NCI-H2081 treated with DMSO at 0.1 percent for 48 hours (cell line): Measurements from ENCODE around the gene MVK.

ENCODE experiments used
- DNase-seq: peaks from one replicate; lab custom pipeline; 2025; lab: John Stamatoyannopoulos, UW

Gene MVK

DNA sequence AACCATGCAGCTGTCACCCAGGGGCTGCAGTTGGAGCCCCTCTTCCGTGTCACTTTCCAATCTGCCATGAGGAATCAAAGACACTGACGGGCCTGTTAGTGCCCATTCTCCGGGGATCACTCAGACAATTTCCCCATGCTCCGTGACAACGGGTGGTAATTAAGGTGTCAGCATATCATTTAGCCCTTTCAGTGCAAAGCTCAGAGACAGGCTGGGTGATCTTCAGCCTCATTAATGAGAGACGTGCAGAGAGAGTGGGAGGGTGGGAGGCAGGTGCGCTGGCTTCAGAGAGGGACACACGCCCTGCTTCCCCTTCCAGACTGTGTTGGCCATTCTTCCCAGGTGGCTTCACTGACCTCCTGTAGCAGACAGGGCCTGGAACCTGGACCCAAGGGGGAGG lies 58.7 kb downstream of the MVK start:
- DNase-seq, result no peak

DNA sequence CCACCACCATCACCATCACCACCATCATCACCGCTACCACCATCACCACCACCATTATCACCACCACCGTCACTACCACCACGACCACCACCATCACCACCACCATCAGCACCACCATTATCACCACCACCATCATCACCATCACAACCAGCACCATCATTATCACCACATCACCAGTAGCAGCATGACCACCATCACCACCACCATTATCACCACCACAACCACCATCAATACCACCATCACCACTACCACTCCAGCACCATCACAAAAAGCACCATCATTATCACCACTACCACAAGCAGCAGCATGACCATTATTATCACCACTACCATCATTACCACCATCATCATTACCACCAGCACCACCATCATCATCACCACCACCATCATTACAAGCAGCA lies 62.1 kb downstream of the MVK start:
- DNase-seq, result no peak

DNA sequence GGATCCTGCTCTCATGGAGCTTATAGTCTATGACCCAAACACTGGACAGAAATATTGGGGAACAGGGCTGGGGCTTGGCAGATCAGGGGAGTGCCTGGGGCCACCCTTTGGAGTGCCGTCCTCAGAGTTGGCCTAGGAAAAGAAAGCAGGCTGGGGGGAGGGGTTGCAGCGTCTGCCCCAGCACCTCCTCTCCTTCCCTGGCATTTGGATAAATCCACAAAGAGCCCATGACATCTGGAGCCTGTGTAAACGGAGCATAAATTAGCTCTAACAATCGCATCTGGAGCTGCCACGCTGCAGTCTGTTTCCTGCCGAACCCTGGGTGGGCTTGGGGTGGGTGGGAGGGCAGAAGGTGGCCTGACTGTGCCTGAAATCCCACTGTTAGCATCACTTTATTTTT lies 63.8 kb downstream of the MVK start:
- no peak for DNase-seq

DNA sequence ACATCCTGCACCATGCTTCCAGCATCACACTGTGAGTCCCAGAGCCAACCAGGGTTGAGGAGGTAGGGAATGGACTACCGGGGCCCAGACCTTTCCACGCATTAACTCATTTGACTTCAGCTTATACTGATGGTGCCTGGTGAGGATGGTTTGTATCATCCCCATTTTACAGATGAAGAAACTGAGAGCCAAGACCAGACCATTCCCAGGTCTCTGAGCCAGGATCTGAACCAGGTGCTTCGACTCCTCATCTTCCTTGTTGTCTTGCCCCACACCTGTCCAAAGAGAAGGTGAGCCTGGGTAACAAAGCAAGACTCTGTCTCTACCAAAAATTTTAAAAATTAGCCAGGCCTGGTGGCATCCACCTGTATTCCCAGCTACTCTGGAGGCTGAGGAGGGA lies 64.4 kb downstream of the MVK start:
- DNase-seq, result no peak

DNA sequence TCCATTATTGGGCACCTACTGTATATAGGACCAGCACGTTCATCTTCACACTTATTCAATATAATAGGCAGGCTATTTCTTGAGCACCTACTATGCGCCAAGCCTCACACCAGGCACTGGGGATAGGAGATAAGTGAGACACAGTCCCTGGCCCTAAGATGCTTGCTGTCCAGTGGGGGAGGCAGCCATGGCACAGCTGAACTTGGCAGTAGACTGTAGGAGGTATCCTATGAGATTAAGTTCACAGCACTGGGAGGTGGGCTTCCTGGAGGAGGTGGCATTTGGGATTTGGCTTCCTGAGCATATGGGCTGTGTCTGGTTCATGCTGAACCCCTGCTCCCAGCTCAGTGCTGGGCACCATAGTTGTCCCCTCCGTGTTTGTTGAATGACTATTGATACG lies 65.1 kb downstream of the MVK start:
- no peak for DNase-seq

DNA sequence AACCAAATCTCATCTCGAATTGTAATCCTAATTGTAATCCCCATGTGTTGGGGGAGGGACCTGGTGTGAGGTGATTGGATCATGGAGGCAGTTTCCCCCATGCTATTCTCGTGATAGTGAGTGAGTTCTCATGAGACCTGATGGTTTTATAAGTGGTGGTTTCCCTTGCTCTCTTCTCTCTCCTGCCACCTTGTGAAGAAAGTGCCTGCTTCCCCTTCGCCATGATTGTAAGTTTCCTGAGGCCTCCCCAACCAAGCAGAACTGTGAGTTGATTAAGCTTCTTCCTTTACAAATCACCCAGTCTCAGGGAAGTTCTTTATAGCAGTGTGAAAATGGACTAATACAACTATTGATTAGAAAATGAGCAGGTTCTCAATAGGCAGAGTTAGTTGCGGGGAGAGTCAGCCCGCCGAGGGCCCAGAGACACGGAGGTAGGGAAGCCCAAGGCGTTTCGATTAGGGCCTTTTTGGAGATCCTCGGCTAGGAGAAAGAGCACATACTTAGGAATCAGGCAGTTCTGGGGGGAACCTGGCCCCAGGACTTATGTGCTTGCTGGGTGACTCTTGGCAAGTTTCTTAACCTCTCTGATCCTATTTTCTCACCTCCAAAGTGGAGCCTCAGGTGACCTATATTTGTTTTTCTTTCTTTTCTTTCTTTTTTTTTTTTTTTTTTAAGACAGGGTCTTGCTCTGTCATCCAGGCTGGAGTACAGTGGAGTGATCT lies 65.7 kb downstream of the MVK start:
- no peak for DNase-seq

DNA sequence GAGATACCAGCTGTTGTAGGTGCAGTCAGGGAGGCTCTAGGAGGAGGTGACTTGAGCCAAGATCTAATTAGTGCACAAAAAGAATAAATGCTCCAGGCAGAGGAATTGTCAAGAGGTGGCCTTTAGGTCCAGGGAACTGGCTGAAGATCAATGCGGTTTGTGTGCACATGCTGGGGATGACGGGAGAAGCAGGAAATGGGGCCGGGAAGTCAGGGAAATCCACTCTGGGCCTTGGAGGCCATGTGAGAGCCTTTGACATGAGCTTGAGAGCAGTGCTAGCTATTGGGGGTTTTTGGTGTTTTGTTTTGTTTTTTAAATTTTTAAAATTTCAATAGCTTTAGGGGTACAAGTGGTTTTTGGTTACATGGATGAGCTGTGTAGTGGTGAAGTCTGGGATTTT lies 67.4 kb downstream of the MVK start:
- DNase-seq, result no peak

DNA sequence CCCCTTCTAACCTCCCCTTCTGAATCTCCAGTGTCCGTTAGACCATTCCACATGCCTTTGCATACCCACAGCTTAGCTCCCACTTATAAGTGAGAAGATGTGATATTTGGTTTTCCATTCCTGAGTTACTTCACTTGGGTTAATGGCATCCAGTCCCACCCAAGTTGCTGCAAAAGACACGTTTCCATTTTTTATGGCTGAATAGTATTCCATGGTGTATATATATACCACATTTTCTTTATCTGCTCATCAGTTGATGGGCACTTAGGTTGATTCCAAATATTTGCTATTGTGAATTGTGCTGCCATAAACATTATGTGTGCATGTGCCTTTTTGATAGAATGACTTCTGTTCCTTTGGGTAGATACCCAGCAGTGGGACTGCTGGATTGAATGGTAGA lies 67.8 kb downstream of the MVK start:
- DNase-seq, result no peak

DNA sequence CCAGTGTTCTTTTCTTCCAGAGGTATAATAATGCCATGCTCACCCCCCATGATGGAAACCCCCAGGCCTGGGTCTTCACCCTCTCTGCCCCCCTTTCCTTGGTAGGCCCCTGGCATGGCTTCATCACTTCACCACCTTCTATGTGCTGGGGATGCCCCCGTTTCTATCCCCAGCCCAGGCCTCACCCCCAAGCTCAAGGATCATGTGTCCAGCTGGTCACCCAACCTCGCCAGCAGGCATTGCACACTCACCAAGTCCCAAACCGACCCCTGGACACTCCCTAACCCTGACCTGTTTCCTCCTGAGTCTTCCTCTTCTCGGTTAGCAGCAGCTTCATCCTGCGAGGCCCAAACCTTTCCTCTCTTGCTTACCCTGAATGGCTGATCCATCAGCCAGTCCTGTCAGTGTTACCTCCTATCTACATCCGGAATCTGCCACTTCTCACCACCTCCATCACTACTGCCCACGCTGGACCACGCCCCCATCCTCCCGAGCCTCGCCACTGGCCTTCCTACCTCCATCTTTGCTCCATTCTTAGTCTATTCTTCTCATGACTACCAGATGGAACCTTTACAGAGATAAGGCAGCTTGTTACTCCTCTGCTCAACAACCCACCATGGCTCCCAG lies 69.0 kb downstream of the MVK start:
- DNase-seq, result no peak

DNA sequence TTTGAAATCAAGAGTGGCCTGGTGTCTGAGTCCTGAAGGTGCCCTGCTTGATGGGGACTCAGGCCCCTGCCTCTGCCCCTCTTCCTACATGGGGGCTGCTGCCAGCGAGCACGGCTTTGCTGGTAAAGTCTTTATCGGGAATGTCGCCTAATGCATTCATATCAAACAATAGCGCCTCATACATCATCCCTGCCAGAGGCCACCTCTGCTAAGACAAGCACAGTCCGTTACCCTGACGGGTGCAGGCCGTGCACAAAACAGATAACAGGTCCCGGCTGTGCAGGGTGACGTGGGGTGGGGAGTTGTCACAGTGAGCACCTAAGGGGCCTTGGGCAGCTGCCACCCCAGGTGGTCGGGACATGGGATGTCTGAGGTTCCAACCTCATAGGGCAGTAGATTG lies 71.6 kb downstream of the MVK start:
- DNase-seq, result no peak

DNA sequence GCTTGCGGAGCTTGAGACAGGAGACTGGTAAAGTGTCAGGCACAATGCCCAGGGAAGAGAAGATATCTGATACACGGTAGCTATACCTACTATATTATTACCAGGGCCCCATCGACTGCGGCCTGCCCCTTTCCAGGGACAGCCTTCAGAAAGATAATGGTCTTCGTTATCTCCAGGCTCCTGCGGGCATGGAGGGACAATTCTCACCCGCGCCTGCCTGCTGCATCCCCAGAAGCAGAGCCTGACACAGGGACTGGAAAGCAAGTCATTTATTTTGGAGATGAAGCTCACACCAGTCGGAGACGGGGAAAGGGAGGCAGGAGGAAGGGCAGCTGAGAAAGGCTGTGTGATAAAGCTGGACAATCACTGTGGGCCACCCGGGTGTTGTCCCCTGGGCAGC lies 72.1 kb downstream of the MVK start:
- DNase-seq, result no peak
